IMR-90 (cell line): Measurements from ENCODE around the gene MCUB. TPM values are rescaled to one million over a fixed set of nuclear protein-coding genes. Genes with fewer than 3 reads are reported as not detected.

Experiments used
- ATAC-seq: fragments of 200-7000 bp; cut with Tn5 transposase; 2 replicates; pipeline ENCODE4 v1.9.1; 2020; ENCODE audit warnings: low read depth, mild to moderate bottlenecking, moderate library complexity
- BruUV-seq: library from RNA; stranded (reverse); fragments of 400-500 nt; replicated peaks from 2 replicates; lab custom pipeline; 2021; lab: Mats Ljungman, UMichigan
- CTCF ChIA-PET: fragments of 300-600 bp; formaldehyde crosslinking; extraction: SDS; loops from one replicate; lab custom pipeline; 2021; ENCODE audit warnings: antibody characterized with exemption; lab: Yijun Ruan, JAX
- POLR2A ChIA-PET: fragments of 300-600 bp; sonication (Branson Sonifier 250); formaldehyde crosslinking; loops from one replicate; lab custom pipeline; 2022; ENCODE audit warnings: antibody characterized with exemption; ENCODE audit not compliant: unreplicated experiment; lab: Charles Lee
- DNase-seq: peaks from one replicate; pipeline ENCODE4 v3.0.0; 2013
- H2AFZ ChIP-seq: replicated peaks from 2 replicates; pipeline ENCODE3; 2013; ENCODE audit warnings: low read length, mild to moderate bottlenecking; ENCODE audit not compliant: poor library complexity
- H2AK5ac ChIP-seq: 2 replicates; pipeline ENCODE4 v1.6.1; 2013; ENCODE audit warnings: low read depth, low read length, inconsistent platforms
- H2AK9ac ChIP-seq: replicated peaks from 2 replicates; pipeline ENCODE3; 2013; ENCODE audit warnings: mild to moderate bottlenecking, low read depth, low read length, moderate library complexity; ENCODE audit not compliant: poor library complexity
- H2BK120ac ChIP-seq: 2 replicates; pipeline ENCODE4 v1.6.1; 2013; ENCODE audit warnings: low read depth, low read length, inconsistent platforms
- H2BK15ac ChIP-seq: 3 replicates; pipeline ENCODE4 v1.6.1; 2013; ENCODE audit warnings: low read depth, low read length, inconsistent platforms
- H2BK20ac ChIP-seq: 2 replicates; pipeline ENCODE4 v1.6.1; 2013; ENCODE audit warnings: low read depth, mild to moderate bottlenecking, inconsistent platforms, low read length, moderate library complexity
- H2BK5ac ChIP-seq: 2 replicates; pipeline ENCODE4 v1.6.1; 2013; ENCODE audit warnings: mild to moderate bottlenecking, low read depth, low read length, inconsistent platforms; ENCODE audit not compliant: poor library complexity, severe bottlenecking
- H3K14ac ChIP-seq: replicated peaks from 2 replicates; pipeline ENCODE4 v1.6.1; 2013; ENCODE audit warnings: low read depth, low read length, inconsistent platforms
- H3K18ac ChIP-seq: 2 replicates; pipeline ENCODE4 v1.6.1; 2013; ENCODE audit warnings: low read depth, low read length, control low read depth
- H3K23ac ChIP-seq: 2 replicates; pipeline ENCODE4 v1.6.1; 2013; ENCODE audit warnings: low read depth, low read length, inconsistent platforms
- H3K27ac ChIP-seq: 2 replicates; pipeline ENCODE4 v1.5.1; 2013; ENCODE audit warnings: mild to moderate bottlenecking, control low read depth, low read length; ENCODE audit not compliant: insufficient read depth
- H3K27me3 ChIP-seq: 2 replicates; pipeline ENCODE4 v1.6.1; 2013; ENCODE audit warnings: low read length; ENCODE audit not compliant: control insufficient read depth, insufficient read depth
- H3K36me3 ChIP-seq: 2 replicates; pipeline ENCODE4 v1.6.1; 2013; ENCODE audit warnings: low read length, mixed read lengths; ENCODE audit not compliant: control insufficient read depth, insufficient read depth
- H3K4ac ChIP-seq: 2 replicates; pipeline ENCODE4 v1.6.1; 2013; ENCODE audit warnings: low read depth, low read length, inconsistent platforms
- H3K4me1 ChIP-seq: 2 replicates; pipeline ENCODE4 v1.6.1; 2013; ENCODE audit warnings: low read length, mixed read lengths; ENCODE audit not compliant: control insufficient read depth, insufficient read depth
- H3K4me2 ChIP-seq: 2 replicates; pipeline ENCODE4 v1.6.1; 2013; ENCODE audit warnings: low read depth, mild to moderate bottlenecking, control low read depth, low read length, moderate library complexity
- H3K4me3 ChIP-seq: 2 replicates; pipeline ENCODE4 v1.5.1; 2013; ENCODE audit warnings: low read depth, mild to moderate bottlenecking, control low read depth, low read length, moderate library complexity; ENCODE audit not compliant: insufficient read depth
- H3K56ac ChIP-seq: 2 replicates; pipeline ENCODE4 v1.6.1; 2013; ENCODE audit warnings: low read length, inconsistent platforms; ENCODE audit not compliant: insufficient read depth; ENCODE audit errors: extremely low read depth
- H3K79me1 ChIP-seq, 2 experiments: 2 replicates each; pipeline ENCODE4 v1.6.1; 2013; ENCODE audit warnings: low read length in 2 of 2, inconsistent platforms in 1 of 2, low read depth in 1 of 2
- H3K9ac ChIP-seq: 2 replicates; pipeline ENCODE4 v1.6.1; 2013; ENCODE audit warnings: low read depth, low read length, control low read depth
- H3K9me1 ChIP-seq: 2 replicates; pipeline ENCODE4 v1.6.1; 2013; ENCODE audit warnings: low read length, inconsistent platforms; ENCODE audit not compliant: insufficient read depth
- H3K9me3 ChIP-seq: 2 replicates; pipeline ENCODE4 v1.6.1; 2013; ENCODE audit warnings: low read length; ENCODE audit not compliant: control insufficient read depth, insufficient read depth
- H4K20me1 ChIP-seq: 2 replicates; pipeline ENCODE4 v1.6.1; 2013; ENCODE audit warnings: low read length, inconsistent platforms; ENCODE audit not compliant: insufficient read depth
- H4K5ac ChIP-seq: 2 replicates; pipeline ENCODE4 v1.6.1; 2013; ENCODE audit warnings: mild to moderate bottlenecking, low read depth, low read length, control low read depth
- H4K8ac ChIP-seq, 2 experiments: 2 replicates each; pipeline ENCODE4 v1.6.1; 2013; ENCODE audit warnings: low read depth in 2 of 2, low read length in 2 of 2, control low read depth in 1 of 2, inconsistent platforms in 1 of 2
- H4K91ac ChIP-seq: 2 replicates; pipeline ENCODE4 v1.6.1; 2013; ENCODE audit warnings: low read depth, low read length, inconsistent platforms; ENCODE audit not compliant: insufficient read depth
- CEBPB ChIP-seq: IDR thresholded peaks from 2 replicates; pipeline ENCODE4 v1.6.1; 2012; ENCODE audit warnings: low read depth, low read length, improper control_type of control experiment
- CHD1 ChIP-seq: IDR thresholded peaks from 2 replicates; pipeline ENCODE4 v1.6.1; 2012; ENCODE audit warnings: low read depth, low read length, improper control_type of control experiment
- MAZ ChIP-seq: IDR thresholded peaks from 2 replicates; pipeline ENCODE4 v1.6.1; 2012; ENCODE audit warnings: low read depth, mild to moderate bottlenecking, low read length, improper control_type of control experiment, moderate library complexity, borderline replicate concordance
- NFE2L2 ChIP-seq: fragments of 150-350 bp; IDR thresholded peaks from 2 replicates; pipeline ENCODE4 v1.6.1; 2016; ENCODE audit warnings: low read depth, mild to moderate bottlenecking, low read length
- POLR2A ChIP-seq: IDR thresholded peaks from 2 replicates; pipeline ENCODE4 v1.6.1; 2012; ENCODE audit warnings: mild to moderate bottlenecking, low read depth, low read length
- RAD21 ChIP-seq: IDR thresholded peaks from 2 replicates; pipeline ENCODE4 v1.6.1; 2012; ENCODE audit warnings: low read length, improper control_type of control experiment
- RCOR1 ChIP-seq: IDR thresholded peaks from 2 replicates; pipeline ENCODE4 v1.6.1; 2012; ENCODE audit warnings: mild to moderate bottlenecking, low read length, improper control_type of control experiment; ENCODE audit not compliant: insufficient replicate concordance
- RFX5 ChIP-seq: IDR thresholded peaks from 2 replicates; pipeline ENCODE4 v1.8.0; 2012; ENCODE audit warnings: low read depth, mild to moderate bottlenecking, low read length, moderate library complexity
- WGBS, 2 experiments: methylation state at CpG; one replicate each; pipeline versions ENCODE4 v1.1.5 to v1.1.7; 2013; ENCODE audit warnings: missing lambda C conversion rate in 2 of 2; ENCODE audit not compliant: insufficient read length in 1 of 2; ENCODE audit errors: extremely low coverage in 2 of 2; 5-methylcytosine and 5-hydroxymethylcytosine counted together
- dilution Hi-C: fragments of 300-500 bp; cut with HindIII; formaldehyde crosslinking; loops from one replicate; pipeline ENCODE4 v1.14.3; 2018; ENCODE audit warnings: low sequenced_read_pairs; ENCODE audit not compliant: unreplicated experiment
- in situ Hi-C: fragments of 300-500 bp; cut with MboI; formaldehyde crosslinking; loops from 3 replicates; pipeline ENCODE4 v1.14.3; 2019; ENCODE audit warnings: low sequenced_read_pairs, inconsistent platforms, mixed read lengths
- intact Hi-C: fragments of 100-400 bp; cut with micrococcal nuclease; formaldehyde crosslinking; loops from 2 replicates; pipeline ENCODE4 v1.10.0; 2022
- polyA plus RNA-seq, 3 experiments: library from polyadenylated mRNA; depleted of rRNA; stranded (reverse); fragments of >200 nt; gene quantifications; 2 replicates each; pipeline ENCODE4 v1.2.3, GENCODE V29; 2012; ENCODE audit warnings: low replicate concordance in 1 of 3
- total RNA-seq: library from RNA; depleted of rRNA; stranded (reverse); fragments of >200 nt; gene quantifications from 2 replicates; pipeline ENCODE4 v1.2.3, GENCODE V29; 2012
- TF ChIP-seq, protein P1 (sequence below): fragments of 150-350 bp; IDR thresholded peaks from 2 replicates; pipeline ENCODE4 v1.6.1; 2016; ENCODE audit warnings: low read depth, mild to moderate bottlenecking, low read length, moderate library complexity, borderline replicate concordance

MCUB gene
- total and polyA plus RNA-seq, 2 of the 4 experiments (the other 2 are of a cell fraction), result 18.5 to 20.4 TPM

DNA sequence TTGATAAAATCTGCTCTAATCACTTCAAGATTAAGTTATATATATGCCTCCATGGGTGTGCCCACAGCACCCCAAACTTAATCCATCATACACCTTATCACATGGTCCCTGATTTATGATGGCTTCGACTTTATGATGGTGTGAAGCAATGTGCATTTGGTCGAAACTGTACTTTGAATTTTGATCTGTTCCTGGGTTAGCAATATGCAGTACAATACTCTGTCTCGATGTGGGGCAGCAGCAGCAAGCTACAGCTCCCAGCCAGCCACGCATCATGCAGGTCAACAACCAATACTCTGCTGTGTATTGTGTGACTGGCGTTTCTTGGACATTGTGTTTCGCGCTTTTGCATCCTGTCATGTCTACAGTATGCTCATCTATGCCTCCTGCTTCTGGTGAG lies 62.6 kb downstream of the MCUB start:
- DNase-seq (no peak), ATAC-seq (no peak)
- Histone ChIP-seq H3K56ac (no peak overlapping the region), H4K20me1 (no peaks in the 10 kb centered on the region), H3K27ac (no peak overlapping the region), H3K18ac (no peak overlapping the region), H3K14ac (no peak overlapping the region), H3K4ac (no peak overlapping the region), H2AK9ac (no peak overlapping the region), H2AK5ac (no peak overlapping the region), H3K4me1 (no peaks in the 10 kb centered on the region), H2BK5ac (no peak overlapping the region), H3K9me3 (no peaks in the 10 kb centered on the region), H3K4me3 (no peak overlapping the region), H2BK15ac (no peak overlapping the region), H3K79me1 (no peaks in the 10 kb centered on the region; a peak in 1 of 4 replicates), H2AFZ (no peak overlapping the region), H3K9ac (no peak overlapping the region), H4K8ac (no peak overlapping the region), H2BK20ac (no peak overlapping the region), H3K27me3 (no peaks in the 10 kb centered on the region), H4K91ac (no peak overlapping the region), H3K9me1 (no peaks in the 10 kb centered on the region), H3K23ac (no peak overlapping the region), H4K5ac (no peak overlapping the region), H2BK120ac (no peak overlapping the region), H3K4me2 (no peak overlapping the region), H3K36me3 (no peaks in the 10 kb centered on the region)
- no peak for TF ChIP-seq CEBPB
- no peak for TF ChIP-seq CHD1
- no peak for TF ChIP-seq RAD21
- TF ChIP-seq RFX5, result no peak
- no peak for TF ChIP-seq NFE2L2
- TF ChIP-seq POLR2A, result no peak
- TF ChIP-seq RCOR1, result no peak
- no peak for TF ChIP-seq MAZ
- TF ChIP-seq, protein P1, sequence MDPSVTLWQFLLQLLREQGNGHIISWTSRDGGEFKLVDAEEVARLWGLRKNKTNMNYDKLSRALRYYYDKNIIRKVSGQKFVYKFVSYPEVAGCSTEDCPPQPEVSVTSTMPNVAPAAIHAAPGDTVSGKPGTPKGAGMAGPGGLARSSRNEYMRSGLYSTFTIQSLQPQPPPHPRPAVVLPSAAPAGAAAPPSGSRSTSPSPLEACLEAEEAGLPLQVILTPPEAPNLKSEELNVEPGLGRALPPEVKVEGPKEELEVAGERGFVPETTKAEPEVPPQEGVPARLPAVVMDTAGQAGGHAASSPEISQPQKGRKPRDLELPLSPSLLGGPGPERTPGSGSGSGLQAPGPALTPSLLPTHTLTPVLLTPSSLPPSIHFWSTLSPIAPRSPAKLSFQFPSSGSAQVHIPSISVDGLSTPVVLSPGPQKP, result no peak
- in situ Hi-C loops (no loop called here), intact Hi-C loops (no loop called here), dilution Hi-C loops (no loop called here)
- ChIA-PET POLR2A (no interaction called here), CTCF (no interaction called here)
- BruUV-seq, result no TSS peak
- 80% methylated on average over 1 of the region's 7 CpGs; no CpG with 5 or more reads in 1 of the 2 experiments for WGBS, 2 experiments
